Effector memory CD8-positive, alpha-beta T cell (primary cell): ENCODE data around the gene NEK9.

Source experiments
- ATAC-seq: fragments of 150-1000 bp; cut with Tn5 transposase; replicated peaks from 2 replicates; pipeline ENCODE4 v1.10.0; 2021; ENCODE audit warnings: mild to moderate bottlenecking, moderate library complexity
- DNase-seq, 3 experiments: peaks; one replicate each; pipeline ENCODE4 v3.0.0; 2021
- H3K27ac Mint-ChIP-seq, 2 donors: one replicate each; pipeline ENCODE4 v1.8.0; 2022; ENCODE audit warnings: mild to moderate bottlenecking in 2 of 2, mixed read lengths in 2 of 2, moderate library complexity in 2 of 2
- H3K27me3 Mint-ChIP-seq, 2 donors: one replicate each; pipeline ENCODE4 v1.8.0; 2022; ENCODE audit warnings: mixed read lengths in 2 of 2
- H3K36me3 Mint-ChIP-seq: one replicate; pipeline ENCODE4 v1.8.0; 2022; ENCODE audit warnings: mild to moderate bottlenecking, moderate library complexity, mixed read lengths; ENCODE audit not compliant: insufficient read depth
- H3K4me1 Mint-ChIP-seq, 2 donors: one replicate each; pipeline ENCODE4 v1.8.0; 2022; ENCODE audit warnings: low read depth in 2 of 2, mixed read lengths in 2 of 2
- H3K4me3 Mint-ChIP-seq, 2 donors: one replicate each; pipeline ENCODE4 v1.8.0; 2022; ENCODE audit warnings: mild to moderate bottlenecking in 2 of 2, mixed read lengths in 2 of 2, moderate library complexity in 2 of 2
- H3K9me3 Mint-ChIP-seq, 2 donors: one replicate each; pipeline ENCODE4 v1.8.0; 2022; ENCODE audit warnings: mixed read lengths in 2 of 2
- total RNA-seq, 9 experiments: gene quantifications; one replicate each; lab custom pipeline; 2026; lab: John Stamatoyannopoulos, UW

Gene NEK9
- total RNA-seq: 73.1 to 169 (median 89.5) reads per million in 9 experiments

DNA sequence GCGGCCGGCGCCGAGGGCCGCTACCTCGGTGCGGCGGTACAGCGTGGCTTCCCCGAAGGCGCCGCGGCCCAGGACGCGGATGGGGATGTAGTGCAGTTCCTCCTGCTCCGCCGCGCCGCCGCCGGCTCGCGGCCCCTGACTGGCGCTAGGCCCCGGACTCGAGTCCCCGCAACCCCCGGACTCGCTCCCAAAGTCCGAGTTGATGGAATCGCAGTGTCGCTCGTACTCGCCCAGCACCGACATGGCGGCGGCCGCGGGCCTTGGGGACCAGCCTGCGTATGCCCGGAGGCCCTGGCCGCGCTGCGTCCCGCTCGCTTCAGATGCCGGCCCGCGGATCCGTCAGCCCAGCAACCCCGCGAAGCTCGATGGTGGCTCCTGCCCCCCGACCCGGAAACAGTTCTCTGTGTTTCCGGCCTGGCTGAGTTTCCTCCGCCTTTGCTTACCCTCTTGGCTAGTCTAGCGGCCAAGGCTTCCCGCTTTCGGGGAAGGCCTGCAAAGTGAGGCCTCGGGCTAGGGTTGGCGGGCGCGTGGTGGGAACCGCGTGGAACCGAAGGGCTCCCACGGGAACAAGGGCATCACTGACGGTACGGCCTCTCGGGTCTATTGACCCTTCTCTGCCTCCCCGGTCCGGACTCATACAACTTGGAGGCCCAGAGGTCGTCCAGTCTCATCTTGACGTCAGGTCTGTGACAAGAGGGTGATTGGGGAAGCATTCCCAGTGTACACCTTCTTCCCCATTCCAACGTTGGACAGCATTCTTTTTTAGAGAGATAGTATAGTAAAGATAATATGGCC lies at the start of gene NEK9:
NEK9 (minus strand) TSS at position 370 of the 795 bp plus-strand sequence; CDS start at position 243, 127 bp downstream.
- peaks cover 0 to 8% of the 10 kb centered on the region in 2 donors for H3K9me3 Mint-ChIP-seq

DNA sequence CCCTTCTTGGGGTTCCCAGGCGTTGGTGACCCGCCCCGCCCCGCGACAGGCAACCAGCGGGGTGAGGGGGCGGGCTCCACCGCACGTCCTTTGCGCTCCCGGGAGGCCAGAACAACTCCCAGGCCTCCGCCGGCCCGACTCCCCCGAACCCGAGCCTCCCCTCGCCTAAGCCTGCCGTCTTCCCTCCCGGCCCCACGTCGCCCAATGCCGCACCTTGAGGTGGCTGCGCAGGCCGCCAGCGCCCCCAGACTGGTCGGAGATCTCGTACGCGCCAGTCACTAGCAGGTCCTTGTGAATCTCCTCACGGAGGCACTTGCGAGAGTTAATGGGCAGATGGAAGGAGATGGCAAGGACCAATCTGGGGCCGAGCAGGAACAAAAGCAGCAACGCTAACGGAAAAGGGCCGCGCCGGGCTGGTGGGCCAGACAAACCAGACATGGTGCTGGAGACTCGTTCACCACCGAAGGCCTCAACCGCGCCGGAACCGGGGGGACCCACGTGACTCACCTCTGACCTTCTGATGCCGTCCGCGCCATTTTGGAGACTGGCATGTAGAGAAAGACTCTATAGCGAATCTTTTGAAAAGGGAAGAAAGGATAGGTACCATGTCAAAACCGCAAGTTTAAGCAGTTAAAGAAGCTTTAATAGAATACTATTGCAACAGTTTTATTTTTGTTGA lies 49.4 kb upstream of the NEK9 start, which contains the start of gene TMED10:
TMED10 (minus strand) TSS at position 471 of the 679 bp plus-strand sequence; CDS start at position 438, 33 bp downstream.
- H3K27ac Mint-ChIP-seq: peak within 1 kb of the TSS; percentile 99 to 100
- ATAC-seq: peak; percentile 77
- H3K27me3 Mint-ChIP-seq: no peaks in the 10 kb centered on the region
- H3K4me3 Mint-ChIP-seq: peak within 1 kb of the TSS; percentile 87 to 99
- peaks cover 40% of the 10 kb centered on the region for H3K36me3 Mint-ChIP-seq
- no peaks in the 10 kb centered on the region for H3K9me3 Mint-ChIP-seq
- peaks cover 30 to 31% of the 10 kb centered on the region in 2 donors for H3K4me1 Mint-ChIP-seq
- peak; percentile 90 to 95 (median 92) for DNase-seq

More for the DNA sequence above, at the start of gene NEK9:
- peaks cover 33 to 35% of the 10 kb centered on the region in 2 donors for H3K4me1 Mint-ChIP-seq
- H3K27ac Mint-ChIP-seq: peak within 1 kb of the TSS; percentile 96 to 100
- DNase-seq: peak; percentile 88 to 89 (median 89)
- peak; percentile 92 for ATAC-seq
- H3K36me3 Mint-ChIP-seq: peaks cover 35% of the 10 kb centered on the region
- H3K4me3 Mint-ChIP-seq: peak within 1 kb of the TSS; percentile 92 to 97
- no peaks in the 10 kb centered on the region for H3K27me3 Mint-ChIP-seq

DNA sequence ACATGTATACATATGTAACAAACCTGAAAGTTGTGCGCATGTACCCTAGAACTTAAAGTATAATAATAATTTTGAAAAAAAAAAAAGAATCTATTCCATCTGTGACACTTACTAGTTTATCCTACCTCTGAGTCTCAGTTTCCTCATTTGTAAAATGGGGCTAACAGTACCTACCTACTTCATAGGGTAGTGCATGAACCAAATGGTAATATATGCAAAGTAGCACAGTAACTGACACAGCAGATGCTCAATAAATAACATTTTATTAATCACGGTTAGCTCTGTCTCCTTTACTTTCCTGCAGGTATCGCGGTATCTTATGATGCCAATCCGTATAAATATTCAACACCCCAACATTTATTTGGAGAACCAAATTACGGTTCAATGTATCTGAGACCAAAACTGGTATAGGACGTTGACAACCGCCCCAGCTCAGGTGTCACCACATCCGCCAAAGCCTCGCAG lies 48.9 kb upstream of the NEK9 start:
- H3K27ac Mint-ChIP-seq: peak overlapping the region; percentile 99 to 100
- peaks cover 35% of the 10 kb centered on the region in 2 donors for H3K4me1 Mint-ChIP-seq
- no peaks in the 10 kb centered on the region for H3K9me3 Mint-ChIP-seq
- ATAC-seq (peak; percentile 1), DNase-seq (no peak)
- peaks cover 40% of the 10 kb centered on the region for H3K36me3 Mint-ChIP-seq
- H3K27me3 Mint-ChIP-seq: no peaks in the 10 kb centered on the region
- H3K4me3 Mint-ChIP-seq: peak overlapping the region; percentile 87 to 99

DNA sequence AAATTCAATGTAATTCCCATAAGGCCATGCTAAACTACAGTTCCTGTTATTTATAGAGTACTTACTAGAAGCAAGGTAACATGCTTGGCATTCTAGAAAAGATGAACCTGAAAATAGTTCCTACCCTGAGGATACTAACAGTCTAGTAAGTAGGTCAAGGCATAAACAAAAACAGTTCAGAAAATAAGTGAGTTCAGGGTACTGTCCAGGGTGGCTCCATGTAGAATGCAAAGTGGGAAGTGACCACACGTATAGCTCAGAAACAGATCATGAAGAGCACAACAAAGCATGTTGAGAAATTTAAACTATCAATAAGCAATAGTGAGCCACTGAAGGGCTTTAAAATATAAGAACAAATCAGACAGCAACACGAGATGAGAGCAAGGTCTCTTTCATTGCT lies 47.2 kb upstream of the NEK9 start:
- H3K36me3 Mint-ChIP-seq: peaks cover 40% of the 10 kb centered on the region
- H3K4me3 Mint-ChIP-seq: peak overlapping the region; percentile 87 to 99
- DNase-seq (no peak), ATAC-seq (no peak)
- H3K9me3 Mint-ChIP-seq: no peaks in the 10 kb centered on the region
- peak overlapping the region; percentile 99 to 100 for H3K27ac Mint-ChIP-seq
- H3K27me3 Mint-ChIP-seq: no peaks in the 10 kb centered on the region
- peaks cover 40 to 48% of the 10 kb centered on the region in 2 donors for H3K4me1 Mint-ChIP-seq

DNA sequence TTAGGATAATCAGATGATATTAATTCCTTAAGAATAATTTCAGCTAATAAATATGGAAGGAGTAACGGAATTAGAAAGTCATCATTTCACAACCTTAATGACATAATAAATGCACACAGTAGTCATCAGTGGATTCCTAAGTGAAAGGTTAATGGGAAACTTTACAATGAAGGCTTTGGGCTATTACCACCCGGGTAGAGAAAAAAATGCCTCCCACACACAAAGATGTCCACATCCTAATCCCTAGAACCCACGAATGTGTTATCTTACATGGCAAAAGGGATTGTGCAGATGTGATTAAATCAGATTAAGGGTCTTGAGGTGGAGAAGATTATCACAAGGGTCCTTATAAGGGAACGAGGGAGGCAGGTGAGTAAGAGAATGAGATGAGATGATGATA lies 43.9 kb upstream of the NEK9 start:
- H3K4me3 Mint-ChIP-seq: no peak overlapping the region
- peaks cover 50 to 69% of the 10 kb centered on the region in 2 donors for H3K4me1 Mint-ChIP-seq
- no peaks in the 10 kb centered on the region for H3K27me3 Mint-ChIP-seq
- no peaks in the 10 kb centered on the region for H3K9me3 Mint-ChIP-seq
- peaks cover 28% of the 10 kb centered on the region for H3K36me3 Mint-ChIP-seq
- no peak overlapping the region for H3K27ac Mint-ChIP-seq
- ATAC-seq (no peak), DNase-seq (no peak)

DNA sequence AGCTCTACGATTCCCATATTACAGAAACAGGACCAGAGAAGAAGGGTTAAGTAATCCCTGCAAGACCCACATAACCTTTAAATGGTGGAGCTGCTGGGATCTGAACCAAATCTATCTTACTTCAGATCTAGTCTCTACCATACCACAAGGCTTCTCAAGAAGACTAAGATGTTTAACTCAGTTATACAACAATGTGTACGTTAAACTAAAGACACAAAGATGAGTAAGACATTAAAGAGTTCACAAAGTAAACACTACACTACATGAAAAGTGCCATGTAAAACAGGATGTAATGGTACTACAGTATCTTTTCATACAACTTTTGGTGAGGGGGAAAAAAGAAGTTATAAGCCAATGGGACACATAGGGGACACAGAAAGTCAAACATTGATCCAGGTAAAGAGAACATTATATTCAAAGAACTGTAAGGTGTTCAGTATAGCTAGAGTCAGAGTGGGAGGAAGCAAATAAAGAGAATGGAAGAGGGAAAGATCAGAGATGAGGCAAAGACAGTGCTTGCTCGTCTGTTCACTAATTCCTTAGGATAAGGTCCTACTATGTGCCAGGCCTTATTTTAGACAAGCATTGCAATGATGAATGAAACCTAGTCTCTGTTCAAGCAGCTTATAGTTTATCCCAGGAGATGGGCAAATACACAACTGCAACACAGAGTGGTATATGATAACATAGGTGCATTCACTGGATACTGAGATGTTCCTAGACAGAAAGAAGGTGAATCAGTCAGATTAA lies 41.9 kb upstream of the NEK9 start:
- Mint-ChIP-seq H3K36me3 (peaks cover 13% of the 10 kb centered on the region), H3K27me3 (no peaks in the 10 kb centered on the region), H3K4me1 (peaks cover 40 to 62% of the 10 kb centered on the region in 2 donors), H3K9me3 (no peaks in the 10 kb centered on the region), H3K4me3 (peak overlapping the region in 1 of 2 donors; percentile 1), H3K27ac (no peak overlapping the region)
- ATAC-seq (no peak), DNase-seq (no peak)

DNA sequence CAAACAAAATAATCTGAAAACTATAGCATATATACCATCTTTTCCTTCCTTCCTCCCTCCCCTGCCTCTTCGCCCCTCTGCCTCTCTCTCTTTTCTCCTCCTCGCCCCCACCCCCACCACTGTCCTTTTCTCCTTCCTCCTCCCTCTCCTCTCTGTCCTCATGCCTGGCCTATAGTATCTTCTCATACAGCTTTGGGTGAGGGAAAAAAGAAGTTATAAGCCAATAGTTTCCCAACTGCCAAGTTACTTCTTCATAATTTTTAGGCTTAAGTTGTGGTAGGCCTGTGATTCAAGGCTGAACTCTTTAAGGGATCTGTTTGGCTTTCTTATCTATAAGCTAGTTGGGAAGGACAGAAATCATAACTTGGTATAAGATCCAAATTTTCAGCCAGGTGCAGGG lies 40.5 kb upstream of the NEK9 start:
- no peak for ATAC-seq
- peaks cover 12% of the 10 kb centered on the region for H3K36me3 Mint-ChIP-seq

DNA sequence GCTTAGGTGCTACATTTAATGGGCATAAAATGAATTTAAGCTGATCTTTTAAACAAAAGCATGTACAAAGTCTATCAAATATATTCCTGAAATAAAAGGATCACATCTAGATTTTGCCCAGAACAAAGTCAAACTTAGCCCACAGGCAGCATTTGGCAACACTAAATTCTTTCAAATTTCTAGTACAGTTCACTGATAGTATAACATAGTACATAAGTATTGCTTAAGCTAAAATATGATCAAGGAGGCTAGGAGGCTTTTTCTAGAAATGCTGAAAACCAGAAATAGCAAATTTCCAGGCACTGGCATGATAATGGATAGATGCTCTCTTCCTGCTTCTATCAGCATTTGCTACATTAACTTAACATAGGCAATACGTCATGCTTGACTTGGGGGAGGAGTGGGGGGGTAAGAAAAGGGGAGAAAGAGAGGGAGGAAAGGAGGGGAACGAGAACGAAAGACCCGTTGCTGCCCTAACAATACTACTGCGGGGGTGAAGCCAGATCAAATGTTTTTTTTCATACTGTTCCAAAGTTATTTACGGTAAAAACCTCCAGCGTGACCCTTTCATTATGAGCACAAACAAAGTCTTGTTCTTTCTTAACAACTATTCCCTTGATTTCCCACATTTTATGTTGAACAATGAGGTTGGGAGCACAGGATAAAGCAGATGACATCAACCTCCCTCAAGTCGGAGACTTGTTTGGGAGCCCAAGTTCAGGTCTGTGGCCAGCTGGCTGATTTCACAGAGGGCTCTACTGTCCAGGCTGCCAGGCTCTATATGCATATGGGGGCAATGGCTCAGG lies 38.9 kb upstream of the NEK9 start:
- Mint-ChIP-seq H3K27me3 (no peaks in the 10 kb centered on the region), H3K4me3 (no peak overlapping the region), H3K27ac (no peak overlapping the region), H3K9me3 (no peaks in the 10 kb centered on the region), H3K4me1 (peaks cover 36 to 53% of the 10 kb centered on the region in 2 donors), H3K36me3 (peaks cover 13% of the 10 kb centered on the region)
- DNase-seq (no peak), ATAC-seq (no peak)

More for the DNA sequence above, 40.5 kb upstream of the NEK9 start:
- no peak overlapping the region for H3K4me3 Mint-ChIP-seq
- H3K9me3 Mint-ChIP-seq: no peaks in the 10 kb centered on the region
- DNase-seq: no peak
- peaks cover 37 to 62% of the 10 kb centered on the region in 2 donors for H3K4me1 Mint-ChIP-seq
- H3K27me3 Mint-ChIP-seq: no peaks in the 10 kb centered on the region
- H3K27ac Mint-ChIP-seq: peak overlapping the region; percentile 19 to 77

DNA sequence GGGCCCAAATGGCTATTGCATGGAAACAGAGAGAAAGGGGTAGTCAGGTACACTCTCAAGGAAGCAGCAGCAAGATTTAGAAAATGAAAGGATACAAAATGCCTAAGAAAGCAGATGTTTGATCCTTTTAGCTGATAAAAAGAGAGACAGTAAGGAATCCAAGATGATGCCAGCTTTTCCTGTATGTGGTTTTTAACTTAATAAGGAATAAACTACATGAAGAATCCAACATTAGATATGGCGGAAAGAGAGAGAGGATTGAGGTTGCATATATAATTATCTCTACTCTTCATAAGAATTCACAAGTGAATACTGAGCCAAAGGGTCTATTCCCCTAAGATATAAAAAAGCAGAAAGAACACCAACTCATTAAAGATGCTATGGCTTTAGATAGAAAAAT lies 38.0 kb upstream of the NEK9 start:
- Mint-ChIP-seq H3K27ac (peak overlapping the region in 1 of 2 donors; percentile 38), H3K4me3 (no peak overlapping the region), H3K36me3 (peaks cover 13% of the 10 kb centered on the region), H3K27me3 (no peaks in the 10 kb centered on the region), H3K9me3 (no peaks in the 10 kb centered on the region), H3K4me1 (peaks cover 39 to 53% of the 10 kb centered on the region in 2 donors)
- ATAC-seq: no peak
- DNase-seq: no peak

DNA sequence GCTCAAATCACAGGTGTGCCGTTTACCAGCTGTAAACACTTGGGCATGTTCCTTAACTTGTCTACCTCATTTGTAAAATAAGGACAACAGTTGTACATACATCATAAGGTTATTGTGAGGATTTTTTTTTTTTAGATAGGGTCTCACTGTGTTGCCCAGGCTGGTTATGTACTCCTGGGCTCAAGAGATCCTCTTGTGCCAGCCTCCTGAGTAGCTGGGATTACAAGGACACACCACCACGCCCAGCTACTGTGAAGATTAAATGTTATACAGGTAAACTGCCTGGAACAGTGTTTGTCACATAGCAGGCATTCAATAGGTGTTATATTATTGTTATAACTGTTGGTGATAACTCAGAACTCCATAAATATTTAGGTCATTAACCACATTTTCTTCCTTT lies 36.8 kb upstream of the NEK9 start:
- H3K9me3 Mint-ChIP-seq: no peaks in the 10 kb centered on the region
- H3K4me1 Mint-ChIP-seq: peaks cover 38 to 54% of the 10 kb centered on the region in 2 donors

DNA sequence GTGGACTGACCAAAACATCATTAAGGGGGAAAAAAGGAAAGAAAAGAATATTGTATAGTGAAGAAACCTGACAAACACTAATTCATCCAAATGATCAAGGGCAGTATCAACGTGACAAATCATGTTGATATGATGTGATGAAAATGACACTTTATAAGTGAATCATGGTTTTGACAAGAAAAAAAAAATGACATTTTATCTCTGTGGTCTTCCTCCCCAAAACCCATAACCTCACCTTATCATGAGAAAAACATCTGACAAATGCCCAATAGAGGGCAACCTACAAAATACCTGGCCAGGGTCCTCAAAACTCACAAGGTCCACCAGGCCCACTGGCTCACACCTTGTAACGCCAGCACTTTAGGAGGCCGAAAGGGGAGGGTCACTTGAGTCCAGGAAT lies 35.8 kb upstream of the NEK9 start:
- Mint-ChIP-seq H3K4me1 (peaks cover 33 to 44% of the 10 kb centered on the region in 2 donors), H3K27ac (peak overlapping the region in 1 of 2 donors; percentile 70), H3K27me3 (no peaks in the 10 kb centered on the region), H3K9me3 (no peaks in the 10 kb centered on the region), H3K4me3 (no peak overlapping the region), H3K36me3 (peaks cover 17% of the 10 kb centered on the region)
- ATAC-seq (peak; percentile 41), DNase-seq (no peak)

More for the DNA sequence above, 36.8 kb upstream of the NEK9 start:
- no peaks in the 10 kb centered on the region for H3K27me3 Mint-ChIP-seq
- DNase-seq (no peak), ATAC-seq (no peak)
- peak overlapping the region in 1 of 2 donors; percentile 57 for H3K27ac Mint-ChIP-seq
- H3K4me3 Mint-ChIP-seq: no peak overlapping the region
- peaks cover 17% of the 10 kb centered on the region for H3K36me3 Mint-ChIP-seq

DNA sequence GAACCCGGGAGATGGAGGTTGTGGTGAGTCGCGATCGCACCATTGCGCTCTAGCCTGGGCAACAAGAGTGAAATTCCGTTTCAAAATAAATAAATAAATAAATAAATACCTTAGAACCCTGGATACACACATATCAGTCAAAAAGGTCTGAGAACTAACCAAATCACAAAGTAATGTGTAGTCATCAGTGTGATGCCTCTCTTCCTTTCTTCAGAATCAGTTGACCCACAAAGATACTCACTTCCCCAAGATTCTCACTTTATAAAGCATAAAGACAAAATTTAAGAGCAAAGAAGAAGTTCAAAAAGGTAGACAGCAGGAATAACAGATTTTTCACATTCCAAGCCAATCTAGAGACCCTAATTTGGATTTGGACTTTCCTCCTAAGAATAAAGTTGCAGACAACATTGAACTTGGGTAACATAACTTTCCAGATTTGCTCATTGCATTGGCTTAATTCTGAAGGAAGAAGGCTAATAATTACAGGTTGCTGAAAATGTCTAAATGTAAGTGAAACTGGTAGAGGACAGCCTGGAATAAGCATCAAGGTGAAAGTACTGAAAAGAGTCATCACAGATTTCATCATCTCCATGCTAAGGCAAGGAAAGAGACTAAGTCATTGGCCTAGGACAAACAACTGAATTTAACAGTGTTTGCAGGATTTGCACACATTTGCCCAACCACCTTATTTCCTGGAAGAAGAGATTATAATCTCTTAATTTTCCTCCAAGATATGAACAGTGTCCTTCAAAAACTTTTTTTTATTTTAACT lies 32.2 kb upstream of the NEK9 start:
- Mint-ChIP-seq H3K27me3 (no peaks in the 10 kb centered on the region), H3K36me3 (peaks cover 12% of the 10 kb centered on the region), H3K27ac (peak overlapping the region in 1 of 2 donors; percentile 82), H3K4me1 (peaks cover 38 to 42% of the 10 kb centered on the region in 2 donors), H3K9me3 (no peaks in the 10 kb centered on the region), H3K4me3 (no peak overlapping the region)
- ATAC-seq (no peak), DNase-seq (no peak)
